ENCODE results near the gene DMRTC2.

The DMRTC2 gene

GRCh38 chr19:41821003-41821735 lies 23.7 kb upstream of the DMRTC2 start:
- Mint-ChIP-seq H3K27ac (no peak overlapping the region), H3K9me3 (ENCODE audit: low read depth) (no peaks in the 10 kb centered on the region), H3K4me1 (ENCODE audit: low read depth) (peaks cover 2% of the 10 kb centered on the region), H3K27me3 (peaks cover 10% of the 10 kb centered on the region), H3K36me3 (no peaks in the 10 kb centered on the region), H3K4me3 (no peak overlapping the region)

GRCh38 chr19:41837981-41838708 lies 6.7 kb upstream of the DMRTC2 start:
- Mint-ChIP-seq H3K4me3 (no peak overlapping the region), H3K27me3 (peaks cover 8% of the 10 kb centered on the region), H3K27ac (no peak overlapping the region), H3K36me3 (no peaks in the 10 kb centered on the region), H3K4me1 (ENCODE audit: low read depth) (peaks cover 1% of the 10 kb centered on the region), H3K9me3 (ENCODE audit: low read depth) (no peaks in the 10 kb centered on the region)

GRCh38 chr19:41839211-41839610 lies 5.6 kb upstream of the DMRTC2 start:
- H3K4me3 Mint-ChIP-seq = no peak overlapping the region
- H3K4me1 Mint-ChIP-seq (ENCODE audit: low read depth) = peaks cover 1% of the 10 kb centered on the region
- H3K27me3 Mint-ChIP-seq = peaks cover 8% of the 10 kb centered on the region
- no peaks in the 10 kb centered on the region for H3K9me3 Mint-ChIP-seq (ENCODE audit: low read depth)
- no peak overlapping the region for H3K27ac Mint-ChIP-seq
- no peaks in the 10 kb centered on the region for H3K36me3 Mint-ChIP-seq

- no peak overlapping the region for H3K27ac Mint-ChIP-seq
- no peaks in the 10 kb centered on the region for H3K36me3 Mint-ChIP-seq
- no peaks in the 10 kb centered on the region for H3K27me3 Mint-ChIP-seq
- H3K4me3 Mint-ChIP-seq = no peak overlapping the region
- no peaks in the 10 kb centered on the region for H3K4me1 Mint-ChIP-seq (ENCODE audit: low read depth)
- H3K9me3 Mint-ChIP-seq (ENCODE audit: low read depth) = no peaks in the 10 kb centered on the region
Observed at GRCh38 chr19:41843371-41843770, 1.5 kb upstream of the DMRTC2 start.

GRCh38 chr19:41844601-41845000 lies 241 bp upstream of the DMRTC2 start, which contains the start of gene LYPD4:
Gene LYPD4, minus strand, starts transcription at chr19:41844683. Its CDS starts 5,398 bp downstream, at chr19:41839285.
- H3K4me1 Mint-ChIP-seq (ENCODE audit: low read depth) = no peaks in the 10 kb centered on the region
- no peaks in the 10 kb centered on the region for H3K36me3 Mint-ChIP-seq
- H3K27me3 Mint-ChIP-seq = no peaks in the 10 kb centered on the region
- no peak within 1 kb of the TSS for H3K27ac Mint-ChIP-seq
- H3K4me3 Mint-ChIP-seq = no peak within 1 kb of the TSS
- H3K9me3 Mint-ChIP-seq (ENCODE audit: low read depth) = no peaks in the 10 kb centered on the region

GRCh38 chr19:41845051-41845590 lies 279 bp downstream of the DMRTC2 start:
- Mint-ChIP-seq H3K27ac (no peak overlapping the region), H3K36me3 (no peaks in the 10 kb centered on the region), H3K9me3 (ENCODE audit: low read depth) (no peaks in the 10 kb centered on the region), H3K4me3 (no peak overlapping the region), H3K4me1 (ENCODE audit: low read depth) (no peaks in the 10 kb centered on the region), H3K27me3 (no peaks in the 10 kb centered on the region)

GRCh38 chr19:41847351-41848105 lies 2.7 kb downstream of the DMRTC2 start:
- H3K9me3 Mint-ChIP-seq (ENCODE audit: low read depth) = no peaks in the 10 kb centered on the region
- no peak overlapping the region for H3K4me3 Mint-ChIP-seq
- H3K27ac Mint-ChIP-seq = no peak overlapping the region
- no peaks in the 10 kb centered on the region for H3K4me1 Mint-ChIP-seq (ENCODE audit: low read depth)
- H3K27me3 Mint-ChIP-seq = no peaks in the 10 kb centered on the region
- no peaks in the 10 kb centered on the region for H3K36me3 Mint-ChIP-seq

- Mint-ChIP-seq H3K4me1 (ENCODE audit: low read depth) (no peaks in the 10 kb centered on the region), H3K9me3 (ENCODE audit: low read depth) (no peaks in the 10 kb centered on the region), H3K36me3 (no peaks in the 10 kb centered on the region), H3K27me3 (no peaks in the 10 kb centered on the region), H3K4me3 (no peak overlapping the region), H3K27ac (no peak overlapping the region)
Observed at GRCh38 chr19:41848666-41849065, 3.8 kb downstream of the DMRTC2 start.

GRCh38 chr19:41849067-41849466 lies 4.2 kb downstream of the DMRTC2 start:
- H3K36me3 Mint-ChIP-seq = no peaks in the 10 kb centered on the region
- no peak overlapping the region for H3K4me3 Mint-ChIP-seq
- no peaks in the 10 kb centered on the region for H3K27me3 Mint-ChIP-seq
- no peaks in the 10 kb centered on the region for H3K9me3 Mint-ChIP-seq (ENCODE audit: low read depth)
- no peaks in the 10 kb centered on the region for H3K4me1 Mint-ChIP-seq (ENCODE audit: low read depth)
- no peak overlapping the region for H3K27ac Mint-ChIP-seq

- Mint-ChIP-seq H3K9me3 (ENCODE audit: low read depth) (no peaks in the 10 kb centered on the region), H3K27me3 (no peaks in the 10 kb centered on the region), H3K27ac (no peak overlapping the region), H3K4me1 (ENCODE audit: low read depth) (no peaks in the 10 kb centered on the region), H3K4me3 (no peak overlapping the region), H3K36me3 (no peaks in the 10 kb centered on the region)
Observed at GRCh38 chr19:41850381-41850780, 5.5 kb downstream of the DMRTC2 start.

GRCh38 chr19:41851456-41851855 lies 6.6 kb downstream of the DMRTC2 start:
- no peaks in the 10 kb centered on the region for H3K36me3 Mint-ChIP-seq
- H3K9me3 Mint-ChIP-seq (ENCODE audit: low read depth) = no peaks in the 10 kb centered on the region
- H3K27ac Mint-ChIP-seq = no peak overlapping the region
- no peaks in the 10 kb centered on the region for H3K27me3 Mint-ChIP-seq
- H3K4me1 Mint-ChIP-seq (ENCODE audit: low read depth) = no peaks in the 10 kb centered on the region
- no peak overlapping the region for H3K4me3 Mint-ChIP-seq

GRCh38 chr19:41853344-41853743 lies 8.5 kb downstream of the DMRTC2 start:
- Mint-ChIP-seq H3K36me3 (no peaks in the 10 kb centered on the region), H3K9me3 (ENCODE audit: low read depth) (no peaks in the 10 kb centered on the region), H3K27me3 (no peaks in the 10 kb centered on the region), H3K4me3 (no peak overlapping the region), H3K4me1 (ENCODE audit: low read depth) (no peaks in the 10 kb centered on the region), H3K27ac (no peak overlapping the region)

- no peaks in the 10 kb centered on the region for H3K36me3 Mint-ChIP-seq
- no peaks in the 10 kb centered on the region for H3K4me1 Mint-ChIP-seq (ENCODE audit: low read depth)
- no peaks in the 10 kb centered on the region for H3K9me3 Mint-ChIP-seq (ENCODE audit: low read depth)
- no peak overlapping the region for H3K4me3 Mint-ChIP-seq
- H3K27ac Mint-ChIP-seq = no peak overlapping the region
- H3K27me3 Mint-ChIP-seq = no peaks in the 10 kb centered on the region
Observed at GRCh38 chr19:41853768-41854167, 8.9 kb downstream of the DMRTC2 start.

- H3K27me3 Mint-ChIP-seq = no peaks in the 10 kb centered on the region
- H3K27ac Mint-ChIP-seq = peak overlapping the region; percentile 100
- H3K4me1 Mint-ChIP-seq (ENCODE audit: low read depth) = peaks cover 33% of the 10 kb centered on the region
- H3K4me3 Mint-ChIP-seq = peak overlapping the region; percentile 95
- H3K36me3 Mint-ChIP-seq = peaks cover 23% of the 10 kb centered on the region
- no peaks in the 10 kb centered on the region for H3K9me3 Mint-ChIP-seq (ENCODE audit: low read depth)
Observed at GRCh38 chr19:41859213-41859617, 14.4 kb downstream of the DMRTC2 start.
